ENCODE measurements around the gene MEG3.

DNA sequence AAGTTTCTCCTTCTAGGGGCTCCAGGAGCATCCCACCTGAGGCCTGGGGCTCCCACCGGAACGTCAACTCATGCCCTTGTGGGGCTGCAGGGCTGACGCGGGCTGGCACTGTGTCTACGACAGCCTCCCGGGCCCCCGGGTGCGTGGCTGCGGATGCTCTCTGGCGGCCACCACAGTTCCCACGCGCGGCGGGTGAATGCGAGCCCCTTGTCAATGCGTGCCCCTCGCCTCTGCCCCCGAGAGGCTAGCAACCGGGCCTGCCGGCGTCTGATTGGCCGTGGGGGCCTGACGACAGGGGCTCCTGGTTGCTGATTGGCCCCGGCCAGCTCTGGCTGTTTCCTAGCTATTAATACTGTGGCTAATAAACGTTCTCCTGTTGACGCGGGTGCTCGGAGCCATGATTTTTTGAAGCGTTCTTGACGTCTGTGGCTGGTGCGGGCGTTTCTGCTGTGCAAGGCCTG lies 1.8 kb upstream of the MEG3 start:
- TF ChIP-seq POLR2A (IDR thresholded peaks at IDR 0.05): no peak
- TF ChIP-seq, protein P1, sequence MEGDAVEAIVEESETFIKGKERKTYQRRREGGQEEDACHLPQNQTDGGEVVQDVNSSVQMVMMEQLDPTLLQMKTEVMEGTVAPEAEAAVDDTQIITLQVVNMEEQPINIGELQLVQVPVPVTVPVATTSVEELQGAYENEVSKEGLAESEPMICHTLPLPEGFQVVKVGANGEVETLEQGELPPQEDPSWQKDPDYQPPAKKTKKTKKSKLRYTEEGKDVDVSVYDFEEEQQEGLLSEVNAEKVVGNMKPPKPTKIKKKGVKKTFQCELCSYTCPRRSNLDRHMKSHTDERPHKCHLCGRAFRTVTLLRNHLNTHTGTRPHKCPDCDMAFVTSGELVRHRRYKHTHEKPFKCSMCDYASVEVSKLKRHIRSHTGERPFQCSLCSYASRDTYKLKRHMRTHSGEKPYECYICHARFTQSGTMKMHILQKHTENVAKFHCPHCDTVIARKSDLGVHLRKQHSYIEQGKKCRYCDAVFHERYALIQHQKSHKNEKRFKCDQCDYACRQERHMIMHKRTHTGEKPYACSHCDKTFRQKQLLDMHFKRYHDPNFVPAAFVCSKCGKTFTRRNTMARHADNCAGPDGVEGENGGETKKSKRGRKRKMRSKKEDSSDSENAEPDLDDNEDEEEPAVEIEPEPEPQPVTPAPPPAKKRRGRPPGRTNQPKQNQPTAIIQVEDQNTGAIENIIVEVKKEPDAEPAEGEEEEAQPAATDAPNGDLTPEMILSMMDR (IDR thresholded peaks at IDR 0.05): no peak

Measured in lower leg skin (tissue), 3 donors.